ENCODE data around the gene KRTAP5-1. TPM values are rescaled to one million over a fixed set of nuclear protein-coding genes. Genes with fewer than 3 reads are reported as not detected.

KRTAP5-1 gene
- total RNA-seq, 1 donor from 2014 or later: not detected

- no peak for DNase-seq (ENCODE audit: low spot score in 2 of 2)
- Histone ChIP-seq H3K9me3 (no peaks in the 10 kb centered on the region), H3K36me3 (no peaks in the 10 kb centered on the region), H3K27ac (peak overlapping the region; percentile 77 to 78), H3K4me3 (peak overlapping the region; percentile 51 to 93), H3K27me3 (no peaks in the 10 kb centered on the region), H3K4me1 (peaks cover 21 to 27% of the 10 kb centered on the region in 2 donors)
- no peak for TF ChIP-seq CTCF (IDR thresholded peaks at IDR 0.05)
- intact Hi-C loops (cut with DNase I): loop anchor here (1.0 to 10.0 kb wide), 8 partner anchors 12 to 1064 kb away; partner anchors contain the start of genes CTSD and RNH1
Measured at GRCh38 chr11:1571760-1572196, 13.3 kb downstream of the KRTAP5-1 start.

GRCh38 chr11:1570896-1571759 lies 14.0 kb downstream of the KRTAP5-1 start:
- Histone ChIP-seq H3K9me3 (no peaks in the 10 kb centered on the region), H3K36me3 (no peaks in the 10 kb centered on the region), H3K27ac (peak overlapping the region; percentile 77 to 78), H3K27me3 (no peaks in the 10 kb centered on the region), H3K4me3 (peak overlapping the region; percentile 51 to 93), H3K4me1 (peaks cover 21 to 27% of the 10 kb centered on the region in 2 donors)
- DNase-seq (ENCODE audit: low spot score in 2 of 2): peak in 1 of 2 donors; percentile 73
- no peak for TF ChIP-seq CTCF (IDR thresholded peaks at IDR 0.05)
- intact Hi-C loops (cut with DNase I): loop anchor here (1.0 to 10.0 kb wide), 8 partner anchors 12 to 1064 kb away; partner anchors contain the start of genes CTSD and RNH1

- DNase-seq (ENCODE audit: low spot score in 2 of 2): no peak
- TF ChIP-seq CTCF (IDR thresholded peaks at IDR 0.05): no peak
- Histone ChIP-seq H3K27ac (peak overlapping the region in 1 of 2 donors; percentile 77), H3K4me1 (peaks cover 21 to 27% of the 10 kb centered on the region in 2 donors), H3K4me3 (peak overlapping the region; percentile 51 to 93), H3K27me3 (no peaks in the 10 kb centered on the region), H3K36me3 (no peaks in the 10 kb centered on the region), H3K9me3 (no peaks in the 10 kb centered on the region)
- intact Hi-C loops (cut with DNase I): loop anchor here (5.0 to 10.0 kb wide), 7 partner anchors 88 to 1063 kb away; partner anchors contain the start of genes CTSD and RNH1
Measured at GRCh38 chr11:1570531-1570895, 14.6 kb downstream of the KRTAP5-1 start.

GRCh38 chr11:1570001-1570453 lies 15.1 kb downstream of the KRTAP5-1 start:
- Histone ChIP-seq H3K4me3 (peak overlapping the region; percentile 51 to 93), H3K9me3 (no peaks in the 10 kb centered on the region), H3K36me3 (peaks cover 0 to 2% of the 10 kb centered on the region in 2 donors), H3K27ac (peak overlapping the region in 1 of 2 donors; percentile 77), H3K4me1 (peaks cover 21 to 27% of the 10 kb centered on the region in 2 donors), H3K27me3 (no peaks in the 10 kb centered on the region)
- TF ChIP-seq CTCF (IDR thresholded peaks at IDR 0.05): no peak
- intact Hi-C loops (cut with DNase I): loop anchor here (5.0 to 10.0 kb wide), 7 partner anchors 88 to 1063 kb away; partner anchors contain the start of genes CTSD and RNH1
- DNase-seq (ENCODE audit: low spot score in 2 of 2): no peak

- Histone ChIP-seq H3K27me3 (no peaks in the 10 kb centered on the region), H3K4me3 (peak overlapping the region in 1 of 2 donors; percentile 93), H3K9me3 (no peaks in the 10 kb centered on the region), H3K36me3 (peaks cover 0 to 5% of the 10 kb centered on the region in 2 donors), H3K27ac (no peak overlapping the region), H3K4me1 (peaks cover 18 to 32% of the 10 kb centered on the region in 2 donors)
- intact Hi-C loops (cut with DNase I): loop anchor here (10.0 kb wide), 1 partner anchor 835 kb away; the partner anchor contains the start of gene TSSC4
- TF ChIP-seq CTCF (IDR thresholded peaks at IDR 0.05): no peak
- no peak for DNase-seq (ENCODE audit: low spot score in 2 of 2)
Measured at GRCh38 chr11:1569251-1569780, 15.8 kb downstream of the KRTAP5-1 start.
